Neural progenitor cell (in vitro differentiated cells): Measurements from ENCODE around the gene CD300LB. TPM values are rescaled to one million over a fixed set of nuclear protein-coding genes. Genes with fewer than 3 reads are reported as not detected.
"Not testable (repeated sequence)": the region's sequence is repeated elsewhere in the genome, so short reads cannot be mapped to it uniquely, and the experiment has no call there.

Experiments used
- DNase-seq: peaks from one replicate; pipeline ENCODE4 v3.0.0-alpha.2; 2016; ENCODE audit warnings: low spot score
- H2AFZ ChIP-seq: fragments of 200-600 bp; sonication (generic); replicated peaks from 2 replicates; pipeline ENCODE4 v1.6.1; 2016; ENCODE audit warnings: antibody characterized with exemption
- H3F3A ChIP-seq: fragments of 200-600 bp; sonication (generic); 2 replicates; pipeline ENCODE4 v1.6.1; 2016; ENCODE audit warnings: antibody characterized with exemption, low read depth
- H3K27ac ChIP-seq: fragments of 200-600 bp; sonication (generic); 2 replicates; pipeline ENCODE4 v1.5.1; 2016; ENCODE audit warnings: mild to moderate bottlenecking
- H3K27me3 ChIP-seq: fragments of 200-600 bp; sonication (generic); 2 replicates; pipeline ENCODE4 v1.6.1; 2016; ENCODE audit warnings: mild to moderate bottlenecking, moderate library complexity
- H3K36me3 ChIP-seq: fragments of 200-600 bp; sonication (generic); 2 replicates; pipeline ENCODE4 v1.5.1; 2016
- H3K4me1 ChIP-seq: fragments of 200-600 bp; sonication (generic); 2 replicates; pipeline ENCODE4 v1.6.1; 2016; ENCODE audit warnings: mixed run types
- H3K4me2 ChIP-seq: fragments of 200-600 bp; sonication (generic); 2 replicates; pipeline ENCODE4 v1.6.1; 2016
- H3K4me3 ChIP-seq: fragments of 200-600 bp; sonication (generic); 2 replicates; pipeline ENCODE4 v1.5.1; 2016
- H3K79me2 ChIP-seq: fragments of 200-600 bp; sonication (generic); 2 replicates; pipeline ENCODE4 v1.6.1; 2016; ENCODE audit warnings: low read depth
- H3K9ac ChIP-seq: fragments of 200-600 bp; sonication (generic); 2 replicates; pipeline ENCODE4 v1.6.1; 2016
- H3K9me3 ChIP-seq: fragments of 200-600 bp; sonication (generic); 2 replicates; pipeline ENCODE4 v1.5.1; 2016; ENCODE audit warnings: low read depth
- H4K20me1 ChIP-seq: fragments of 200-600 bp; sonication (generic); 2 replicates; pipeline ENCODE4 v1.6.1; 2016; ENCODE audit warnings: low read depth
- H3K27ac Mint-ChIP-seq: 3 replicates; pipeline ENCODE4 v1.8.0; 2021; ENCODE audit warnings: mixed read lengths
- H3K27me3 Mint-ChIP-seq: 2 replicates; pipeline ENCODE4 v1.8.0; 2022; ENCODE audit warnings: low read depth, mild to moderate bottlenecking, inconsistent platforms, moderate library complexity, mixed read lengths; ENCODE audit not compliant: insufficient read depth
- H3K36me3 Mint-ChIP-seq: 3 replicates; pipeline ENCODE4 v1.8.0; 2021; ENCODE audit warnings: mixed read lengths
- H3K4me1 Mint-ChIP-seq: 3 replicates; pipeline ENCODE4 v1.8.0; 2021; ENCODE audit warnings: mixed read lengths
- H3K4me3 Mint-ChIP-seq: 3 replicates; pipeline ENCODE4 v1.8.0; 2021; ENCODE audit warnings: mild to moderate bottlenecking, moderate library complexity, mixed read lengths
- H3K9me3 Mint-ChIP-seq: 3 replicates; pipeline ENCODE4 v1.8.0; 2020; ENCODE audit warnings: mixed read lengths
- EZH2 ChIP-seq: fragments of 200-600 bp; sonication (generic); IDR thresholded peaks from 2 replicates; pipeline ENCODE4 v1.6.1; 2017; ENCODE audit warnings: antibody characterized with exemption, mild to moderate bottlenecking, moderate library complexity
- EZH2phosphoT487 ChIP-seq: fragments of 200-600 bp; sonication (generic); IDR thresholded peaks from 2 replicates; pipeline ENCODE4 v1.6.1; 2017; ENCODE audit warnings: antibody characterized with exemption
- total RNA-seq: library from RNA; depleted of rRNA; stranded (reverse); fragments of >200 nt; gene quantifications from 2 replicates; pipeline ENCODE4 v1.2.3, GENCODE V29; 2015; ENCODE audit warnings: low replicate concordance
- TF ChIP-seq, protein P1 (sequence below): fragments of 200-600 bp; sonication (generic); IDR thresholded peaks from 2 replicates; pipeline ENCODE4 v1.5.1; 2017; ENCODE audit warnings: antibody characterized with exemption, mild to moderate bottlenecking

Gene CD300LB
- total RNA-seq, 1 donor from 2014 or later, result not detected

- TF ChIP-seq, protein P1, sequence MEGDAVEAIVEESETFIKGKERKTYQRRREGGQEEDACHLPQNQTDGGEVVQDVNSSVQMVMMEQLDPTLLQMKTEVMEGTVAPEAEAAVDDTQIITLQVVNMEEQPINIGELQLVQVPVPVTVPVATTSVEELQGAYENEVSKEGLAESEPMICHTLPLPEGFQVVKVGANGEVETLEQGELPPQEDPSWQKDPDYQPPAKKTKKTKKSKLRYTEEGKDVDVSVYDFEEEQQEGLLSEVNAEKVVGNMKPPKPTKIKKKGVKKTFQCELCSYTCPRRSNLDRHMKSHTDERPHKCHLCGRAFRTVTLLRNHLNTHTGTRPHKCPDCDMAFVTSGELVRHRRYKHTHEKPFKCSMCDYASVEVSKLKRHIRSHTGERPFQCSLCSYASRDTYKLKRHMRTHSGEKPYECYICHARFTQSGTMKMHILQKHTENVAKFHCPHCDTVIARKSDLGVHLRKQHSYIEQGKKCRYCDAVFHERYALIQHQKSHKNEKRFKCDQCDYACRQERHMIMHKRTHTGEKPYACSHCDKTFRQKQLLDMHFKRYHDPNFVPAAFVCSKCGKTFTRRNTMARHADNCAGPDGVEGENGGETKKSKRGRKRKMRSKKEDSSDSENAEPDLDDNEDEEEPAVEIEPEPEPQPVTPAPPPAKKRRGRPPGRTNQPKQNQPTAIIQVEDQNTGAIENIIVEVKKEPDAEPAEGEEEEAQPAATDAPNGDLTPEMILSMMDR, result no peak
- TF ChIP-seq EZH2phosphoT487 (no peak), EZH2 (no peak)
- Histone ChIP-seq H3K4me1 (no peaks in the 10 kb centered on the region), H3K27ac (no peak overlapping the region), H4K20me1 (no peaks in the 10 kb centered on the region), H3K4me3 (no peak overlapping the region), H3K36me3 (no peaks in the 10 kb centered on the region), H3K9ac (no peak overlapping the region), H3K27me3 (no peaks in the 10 kb centered on the region), H3K4me2 (no peak overlapping the region), H3F3A (no peaks in the 10 kb centered on the region), H2AFZ (no peak overlapping the region), H3K9me3 (peaks cover 5% of the 10 kb centered on the region), H3K79me2 (no peaks in the 10 kb centered on the region)
- no peak for DNase-seq
- Mint-ChIP-seq H3K36me3 (no peaks in the 10 kb centered on the region), H3K27me3 (peaks cover 5% of the 10 kb centered on the region), H3K4me1 (no peaks in the 10 kb centered on the region), H3K27ac (no peak overlapping the region), H3K9me3 (peaks cover 4% of the 10 kb centered on the region), H3K4me3 (no peak overlapping the region)
Observed at GRCh38 chr17:74521701-74522201, 9.5 kb downstream of the CD300LB start.

- TF ChIP-seq, protein P1, result no peak
- TF ChIP-seq EZH2 (no peak), EZH2phosphoT487 (no peak)
- no peak for DNase-seq
Observed at GRCh38 chr17:74520790-74521480, 10.3 kb downstream of the CD300LB start.

DNA sequence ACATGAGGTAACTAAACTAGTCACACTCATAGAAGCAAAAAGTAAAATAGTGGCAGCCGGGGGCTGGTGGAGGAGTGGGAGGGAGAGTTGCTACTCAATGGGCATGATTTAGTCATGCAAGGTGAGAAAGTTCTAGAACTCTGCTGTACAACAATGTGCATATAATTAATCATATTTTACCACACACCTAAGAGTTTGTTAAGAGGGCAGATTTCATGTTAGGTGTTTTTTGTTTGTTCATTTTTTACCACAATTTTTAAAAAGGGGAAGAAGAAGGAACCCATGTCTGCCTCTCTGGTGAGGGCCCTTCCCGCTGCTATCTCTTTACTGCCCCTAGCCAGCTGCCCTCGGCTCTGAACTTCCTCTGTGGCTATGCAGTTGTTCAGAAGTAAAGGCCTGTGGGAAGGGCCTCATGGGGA lies 11.2 kb downstream of the CD300LB start:
- Histone ChIP-seq H3K79me2 (no peaks in the 10 kb centered on the region), H3K4me2 (no peak overlapping the region), H3F3A (no peaks in the 10 kb centered on the region), H3K4me3 (no peak overlapping the region), H3K27ac (no peak overlapping the region), H3K36me3 (no peaks in the 10 kb centered on the region), H3K4me1 (no peaks in the 10 kb centered on the region), H3K9me3 (peaks cover 5% of the 10 kb centered on the region), H4K20me1 (no peaks in the 10 kb centered on the region), H3K9ac (no peak overlapping the region), H3K27me3 (no peaks in the 10 kb centered on the region), H2AFZ (no peak overlapping the region)
- TF ChIP-seq EZH2phosphoT487 (no peak), EZH2 (no peak)
- TF ChIP-seq, protein P1, result no peak
- Mint-ChIP-seq H3K36me3 (no peaks in the 10 kb centered on the region), H3K4me1 (no peaks in the 10 kb centered on the region), H3K4me3 (no peak overlapping the region), H3K27me3 (peaks cover 2% of the 10 kb centered on the region), H3K9me3 (peaks cover 9% of the 10 kb centered on the region), H3K27ac (no peak overlapping the region)
- DNase-seq, result no peak

More at GRCh38 chr17:74520790-74521480, 10.3 kb downstream of the CD300LB start:
- no peaks in the 10 kb centered on the region for H3K4me1 Mint-ChIP-seq
- H4K20me1 ChIP-seq, result no peaks in the 10 kb centered on the region
- no peaks in the 10 kb centered on the region for H3K4me1 ChIP-seq
- peaks cover 4% of the 10 kb centered on the region for H3K27me3 Mint-ChIP-seq
- H3K9me3 ChIP-seq, result peaks cover 5% of the 10 kb centered on the region
- no peaks in the 10 kb centered on the region for H3K79me2 ChIP-seq
- peaks cover 4% of the 10 kb centered on the region for H3K9me3 Mint-ChIP-seq
- H3K27me3 ChIP-seq, result no peaks in the 10 kb centered on the region
- H3K36me3 Mint-ChIP-seq, result no peaks in the 10 kb centered on the region
- H3K4me3 ChIP-seq, result no peak overlapping the region
- H3F3A ChIP-seq, result no peaks in the 10 kb centered on the region
- H3K27ac ChIP-seq, result no peak overlapping the region
- H3K4me2 ChIP-seq, result no peak overlapping the region
- no peak overlapping the region for H3K9ac ChIP-seq
- no peak overlapping the region for H2AFZ ChIP-seq
- H3K4me3 Mint-ChIP-seq, result no peak overlapping the region
- no peak overlapping the region for H3K27ac Mint-ChIP-seq
- no peaks in the 10 kb centered on the region for H3K36me3 ChIP-seq

GRCh38 chr17:74518413-74518981 lies 12.8 kb downstream of the CD300LB start:
- peaks cover 11% of the 10 kb centered on the region for H3F3A ChIP-seq
- Mint-ChIP-seq H3K27me3 (peaks cover 11% of the 10 kb centered on the region), H3K9me3 (peaks cover 20% of the 10 kb centered on the region)
- not testable (repeated sequence) for H3K27me3 ChIP-seq, H3K79me2 ChIP-seq, H3K4me1 ChIP-seq, H3K36me3 Mint-ChIP-seq, H3K4me3 ChIP-seq, H3K27ac ChIP-seq, H3K4me3 Mint-ChIP-seq, H3K9me3 ChIP-seq, H3K36me3 ChIP-seq, H2AFZ ChIP-seq, H3K4me1 Mint-ChIP-seq, H3K9ac ChIP-seq, DNase-seq, H3K27ac Mint-ChIP-seq, H3K4me2 ChIP-seq, H4K20me1 ChIP-seq
